Suprapubic skin (tissue), 4 donors: ENCODE measurements around the gene PYROXD2. TPM values are rescaled to one million over a fixed set of nuclear protein-coding genes. Genes with fewer than 3 reads are reported as not detected.

ENCODE experiments used
- DNase-seq, 2 donors: peaks; one replicate each; pipeline ENCODE4 v3.0.0-alpha.2; 2019; ENCODE audit warnings: low spot score in 2 of 2
- H3K27ac ChIP-seq: fragments of 200-600 bp; sonication (generic); one replicate; pipeline ENCODE4 v1.5.1; 2019
- H3K27me3 ChIP-seq: fragments of 200-600 bp; sonication (generic); one replicate; pipeline ENCODE4 v1.5.1; 2019
- H3K36me3 ChIP-seq: fragments of 200-600 bp; sonication (generic); one replicate; pipeline ENCODE4 v1.5.1; 2019
- H3K4me1 ChIP-seq: fragments of 200-600 bp; sonication (generic); one replicate; pipeline ENCODE4 v1.5.1; 2019
- H3K4me3 ChIP-seq: fragments of 200-600 bp; sonication (generic); one replicate; pipeline ENCODE4 v1.5.1; 2019; ENCODE audit warnings: mild to moderate bottlenecking
- H3K9me3 ChIP-seq: fragments of 200-600 bp; sonication (generic); one replicate; pipeline ENCODE4 v1.5.1; 2019
- CTCF ChIP-seq, 2 donors: fragments of 200-600 bp in 1 of 2; fragments of 450-650 bp in 1 of 2; sonication (generic) in 1 of 2; IDR thresholded peaks; one replicate each; pipeline ENCODE4 v1.5.1; 2016 to 2019; ENCODE audit warnings: antibody characterized with exemption in 2 of 2, mild to moderate bottlenecking in 1 of 2, moderate library complexity in 1 of 2
- EP300 ChIP-seq: sonication (generic); formaldehyde crosslinking; IDR thresholded peaks from one replicate; pipeline ENCODE4 v1.6.1; 2017; ENCODE audit warnings: antibody characterized with exemption
- POLR2A ChIP-seq, 2 donors: fragments of 450-650 bp; IDR thresholded peaks; one replicate each; pipeline ENCODE4 v1.6.1; 2017; ENCODE audit warnings: antibody characterized with exemption in 2 of 2, mild to moderate bottlenecking in 2 of 2, moderate library complexity in 2 of 2
- POLR2AphosphoS5 ChIP-seq, 3 donors: sonication (generic); formaldehyde crosslinking; IDR thresholded peaks; one replicate each; pipeline ENCODE4 v1.6.1; 2017; ENCODE audit warnings: antibody characterized with exemption in 3 of 3
- WGBS: methylation state at CpG from one replicate; pipeline ENCODE4 v1.1.5; 2018; 5-methylcytosine and 5-hydroxymethylcytosine counted together
- total RNA-seq, 4 donors: library from RNA; depleted of rRNA; stranded (reverse); fragments of >200 nt; gene quantifications; one replicate each; pipeline ENCODE4 v1.1.0, GENCODE V29; 2016

The PYROXD2 gene
- total RNA-seq, 4 donors from 2014 or later = 4.3 to 20.3 (median 5.2) TPM

GRCh38 chr10:98411768-98412167 lies 3.2 kb downstream of the PYROXD2 start:
- H3K36me3 ChIP-seq = peaks cover 4% of the 10 kb centered on the region
- no peak overlapping the region for H3K4me3 ChIP-seq
- peaks cover 22% of the 10 kb centered on the region for H3K4me1 ChIP-seq
- no peaks in the 10 kb centered on the region for H3K9me3 ChIP-seq
- H3K27me3 ChIP-seq = no peaks in the 10 kb centered on the region
- no peak for TF ChIP-seq POLR2AphosphoS5 (IDR thresholded peaks at IDR 0.05)
- no peak for TF ChIP-seq CTCF (IDR thresholded peaks at IDR 0.05)
- no peak for TF ChIP-seq POLR2A (IDR thresholded peaks at IDR 0.05)
- no peak for TF ChIP-seq EP300
- no peak overlapping the region for H3K27ac ChIP-seq
- DNase-seq = no peak
- WGBS = 85% methylated on average over 1 of the region's 1 CpG

GRCh38 chr10:98411166-98411565 lies 3.8 kb downstream of the PYROXD2 start:
- Histone ChIP-seq H3K4me3 (no peak overlapping the region), H3K9me3 (no peaks in the 10 kb centered on the region), H3K4me1 (peaks cover 22% of the 10 kb centered on the region), H3K36me3 (no peaks in the 10 kb centered on the region), H3K27me3 (no peaks in the 10 kb centered on the region), H3K27ac (no peak overlapping the region)
- 78% methylated on average over 9 of the region's 11 CpGs for WGBS
- no peak for DNase-seq
- TF ChIP-seq EP300 = no peak
- no peak for TF ChIP-seq POLR2A (IDR thresholded peaks at IDR 0.05)
- no peak for TF ChIP-seq POLR2AphosphoS5 (IDR thresholded peaks at IDR 0.05)

- no peak for DNase-seq
- Histone ChIP-seq H3K36me3 (no peaks in the 10 kb centered on the region), H3K4me3 (no peak overlapping the region), H3K27ac (no peak overlapping the region), H3K27me3 (no peaks in the 10 kb centered on the region), H3K4me1 (peaks cover 21% of the 10 kb centered on the region), H3K9me3 (no peaks in the 10 kb centered on the region)
- WGBS = 86% methylated on average over 10 of the region's 10 CpGs
- no peak for TF ChIP-seq CTCF (IDR thresholded peaks at IDR 0.05)
- TF ChIP-seq POLR2A (IDR thresholded peaks at IDR 0.05) = no peak
- no peak for TF ChIP-seq POLR2AphosphoS5 (IDR thresholded peaks at IDR 0.05)
- no peak for TF ChIP-seq EP300
Measured at GRCh38 chr10:98410759-98411158, 4.2 kb downstream of the PYROXD2 start.

GRCh38 chr10:98410135-98410743 lies 4.7 kb downstream of the PYROXD2 start:
- H3K36me3 ChIP-seq = no peaks in the 10 kb centered on the region
- H3K27me3 ChIP-seq = no peaks in the 10 kb centered on the region
- no peak overlapping the region for H3K27ac ChIP-seq
- peaks cover 17% of the 10 kb centered on the region for H3K4me1 ChIP-seq
- H3K9me3 ChIP-seq = no peaks in the 10 kb centered on the region
- 83% methylated on average over 4 of the region's 4 CpGs for WGBS
- no peak for DNase-seq
- TF ChIP-seq CTCF (IDR thresholded peaks at IDR 0.05) = no peak
- TF ChIP-seq EP300 = no peak
- no peak for TF ChIP-seq POLR2AphosphoS5 (IDR thresholded peaks at IDR 0.05)
- no peak for TF ChIP-seq POLR2A (IDR thresholded peaks at IDR 0.05)
- H3K4me3 ChIP-seq = no peak overlapping the region

- Histone ChIP-seq H3K4me3 (no peak overlapping the region), H3K36me3 (no peaks in the 10 kb centered on the region), H3K27me3 (no peaks in the 10 kb centered on the region), H3K4me1 (peaks cover 11% of the 10 kb centered on the region), H3K9me3 (no peaks in the 10 kb centered on the region), H3K27ac (no peak overlapping the region)
- 92% methylated on average over 4 of the region's 4 CpGs for WGBS
- TF ChIP-seq POLR2AphosphoS5 (IDR thresholded peaks at IDR 0.05) (no peak), POLR2A (IDR thresholded peaks at IDR 0.05) (no peak), EP300 (no peak), CTCF (IDR thresholded peaks at IDR 0.05) (no peak)
- DNase-seq = no peak
Measured at GRCh38 chr10:98408799-98409198, 6.2 kb downstream of the PYROXD2 start.
